Activated CD4-positive, CD25-positive, alpha-beta regulatory T cell treated with anti-CD3 and anti-CD28 coated beads, Interleukin-2, amount 50 U/mL, for 72 hours (primary cell): Measurements from ENCODE around the gene FAM78B.

Source experiments
- DNase-seq: peaks from one replicate; pipeline ENCODE4 v3.0.0; 2021

Gene FAM78B

DNA sequence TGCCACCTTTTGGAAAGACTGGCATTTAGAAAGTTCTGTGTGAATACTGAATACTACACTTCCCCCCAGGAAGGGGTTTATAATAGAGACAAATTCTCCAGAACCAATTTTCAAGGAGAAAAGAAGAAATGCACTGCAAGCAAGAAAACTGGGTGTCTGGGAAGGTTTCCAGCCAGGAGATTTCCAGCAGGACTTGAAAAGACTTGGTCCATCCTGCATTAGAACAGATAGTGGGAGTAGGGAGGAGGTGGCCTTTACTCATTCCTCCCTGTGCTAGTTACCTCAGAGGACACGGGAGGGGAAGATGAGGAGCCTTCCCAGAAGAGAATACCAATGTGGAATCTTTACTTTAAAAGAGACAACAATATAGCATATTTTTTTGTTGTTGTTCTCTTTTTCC lies 52.4 kb downstream of the FAM78B start:
- DNase-seq = no peak

DNA sequence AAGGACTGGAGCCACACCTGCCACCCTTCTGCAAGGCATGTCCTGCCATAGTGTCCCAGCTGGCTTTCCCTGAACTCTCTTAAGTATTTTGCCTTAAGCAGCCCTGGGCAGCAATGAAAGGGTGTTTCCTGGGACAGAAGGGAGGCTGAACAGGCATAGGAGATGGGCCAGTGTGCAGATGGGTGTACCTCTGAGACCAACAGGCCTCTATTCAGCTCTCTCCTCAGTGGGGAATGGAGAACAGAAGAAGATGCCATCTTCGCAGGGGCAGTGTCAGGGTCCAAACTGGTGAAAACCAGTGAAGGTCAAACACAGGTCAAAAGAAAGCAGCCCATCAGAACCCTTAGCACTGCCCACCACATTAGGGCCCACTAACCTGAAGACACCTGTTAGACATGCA lies 53.2 kb downstream of the FAM78B start:
- DNase-seq = no peak

DNA sequence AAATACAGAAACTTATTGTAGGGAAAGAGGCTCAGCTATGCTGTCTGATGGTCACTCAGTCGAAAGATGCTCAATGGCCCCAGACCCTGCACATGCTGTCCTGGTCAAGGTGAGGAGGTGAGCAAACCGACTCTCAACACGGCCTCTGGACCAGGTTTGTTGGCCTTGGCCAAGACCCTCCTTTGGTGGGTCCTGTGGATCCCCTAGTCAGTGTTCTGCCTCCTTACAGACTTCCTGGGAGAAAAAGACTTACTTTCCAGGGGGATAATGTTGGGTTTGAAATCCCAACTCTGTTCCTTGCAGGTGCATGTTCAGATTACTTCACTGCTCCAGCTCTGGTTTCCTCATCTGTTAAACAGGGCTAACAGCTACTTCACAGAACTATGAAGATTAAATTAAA lies 53.8 kb downstream of the FAM78B start:
- DNase-seq = no peak

DNA sequence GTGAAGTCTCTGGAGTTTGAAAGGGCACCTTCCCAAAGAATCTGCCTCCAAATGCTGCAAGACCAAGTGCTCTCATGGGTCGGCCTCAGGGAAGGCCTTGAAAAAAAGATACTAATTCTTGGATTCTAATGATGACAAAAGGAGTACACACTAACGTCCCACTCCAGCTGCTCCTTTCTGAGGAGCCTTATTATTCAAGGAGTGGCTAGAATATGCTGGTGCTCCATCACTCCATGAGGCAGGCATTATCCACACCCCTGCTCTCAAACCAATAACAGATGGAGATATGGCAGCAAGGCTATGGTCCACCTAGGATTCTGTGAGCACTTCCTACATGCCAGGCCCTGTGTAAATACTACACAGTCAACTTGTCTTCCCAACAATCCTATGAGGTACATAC lies 54.4 kb downstream of the FAM78B start:
- no peak for DNase-seq

DNA sequence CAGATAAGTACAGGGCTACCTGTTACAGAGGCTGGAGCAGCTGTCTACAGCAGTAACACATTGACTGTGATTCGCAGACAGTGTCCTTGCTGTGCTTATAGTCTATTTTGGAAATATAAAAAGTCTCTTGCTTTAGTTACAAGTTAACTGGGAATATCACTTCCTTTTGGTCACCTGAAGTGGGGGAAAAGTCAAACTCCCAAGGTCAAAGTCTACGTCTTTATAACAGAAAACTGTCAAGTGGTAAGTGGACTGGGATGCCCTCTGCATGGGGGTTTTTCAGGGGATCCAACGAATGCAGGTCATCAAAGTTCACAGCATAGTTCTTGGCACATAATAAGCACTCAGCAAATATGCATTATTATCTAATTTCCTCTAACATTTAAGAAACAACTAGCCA lies 55.4 kb downstream of the FAM78B start:
- no peak for DNase-seq

DNA sequence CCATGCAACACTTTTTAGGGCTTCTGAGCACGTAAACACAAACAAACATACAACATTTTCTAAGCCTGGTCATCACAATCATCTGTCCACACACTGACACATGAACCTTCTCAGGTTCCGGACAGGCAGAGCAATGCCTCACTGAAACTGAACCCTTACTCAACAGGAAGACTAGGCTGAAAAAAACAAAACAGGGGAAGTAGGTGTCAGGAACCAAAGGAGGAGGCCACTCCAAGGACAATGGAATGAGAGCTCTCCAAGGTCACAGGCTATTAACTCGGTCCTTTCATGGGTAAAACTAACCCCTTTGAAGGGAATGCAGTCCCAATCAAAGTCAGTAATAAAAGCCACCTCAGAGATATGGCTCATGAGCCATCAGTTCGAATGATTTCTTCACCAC lies 76.6 kb downstream of the FAM78B start:
- no peak for DNase-seq

DNA sequence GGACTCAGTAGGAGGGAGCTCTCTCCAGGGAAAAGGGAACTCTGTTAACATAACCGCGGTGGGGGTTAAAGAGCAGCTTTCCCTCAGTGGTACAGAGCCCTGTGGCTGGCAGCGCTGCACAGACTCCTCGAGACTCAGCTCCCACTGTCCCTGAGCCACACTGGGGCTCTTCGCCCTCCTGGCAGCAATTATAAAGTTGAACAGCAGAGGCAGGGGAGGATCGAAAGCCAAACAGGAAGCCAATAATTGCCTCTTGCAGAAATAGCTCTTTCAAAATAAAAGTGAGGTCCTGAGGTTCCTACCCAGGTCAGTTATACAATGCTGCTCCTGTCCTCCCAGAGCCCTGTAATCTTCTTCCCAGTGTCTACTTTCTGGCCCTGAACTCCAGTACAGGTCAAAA lies 77.0 kb downstream of the FAM78B start:
- DNase-seq = no peak

DNA sequence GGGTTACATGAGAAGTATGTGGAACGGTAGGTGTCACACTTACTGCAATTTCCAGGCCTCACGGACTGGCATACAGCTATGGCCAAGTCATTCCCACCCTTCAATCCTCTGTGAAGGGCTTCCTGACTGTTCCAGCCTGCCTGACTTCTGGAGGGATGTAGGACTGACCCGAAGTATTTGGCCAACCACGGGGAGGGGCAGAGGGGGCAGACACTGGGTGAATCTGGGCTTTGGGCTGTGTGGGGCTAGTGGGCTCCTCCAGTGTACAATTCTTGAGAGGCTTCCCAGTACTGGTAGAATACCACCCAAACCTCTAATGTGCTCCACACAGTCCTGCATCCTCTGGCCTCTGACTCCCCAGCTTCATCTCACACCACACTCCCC lies 78.2 kb downstream of the FAM78B start:
- DNase-seq = no peak

DNA sequence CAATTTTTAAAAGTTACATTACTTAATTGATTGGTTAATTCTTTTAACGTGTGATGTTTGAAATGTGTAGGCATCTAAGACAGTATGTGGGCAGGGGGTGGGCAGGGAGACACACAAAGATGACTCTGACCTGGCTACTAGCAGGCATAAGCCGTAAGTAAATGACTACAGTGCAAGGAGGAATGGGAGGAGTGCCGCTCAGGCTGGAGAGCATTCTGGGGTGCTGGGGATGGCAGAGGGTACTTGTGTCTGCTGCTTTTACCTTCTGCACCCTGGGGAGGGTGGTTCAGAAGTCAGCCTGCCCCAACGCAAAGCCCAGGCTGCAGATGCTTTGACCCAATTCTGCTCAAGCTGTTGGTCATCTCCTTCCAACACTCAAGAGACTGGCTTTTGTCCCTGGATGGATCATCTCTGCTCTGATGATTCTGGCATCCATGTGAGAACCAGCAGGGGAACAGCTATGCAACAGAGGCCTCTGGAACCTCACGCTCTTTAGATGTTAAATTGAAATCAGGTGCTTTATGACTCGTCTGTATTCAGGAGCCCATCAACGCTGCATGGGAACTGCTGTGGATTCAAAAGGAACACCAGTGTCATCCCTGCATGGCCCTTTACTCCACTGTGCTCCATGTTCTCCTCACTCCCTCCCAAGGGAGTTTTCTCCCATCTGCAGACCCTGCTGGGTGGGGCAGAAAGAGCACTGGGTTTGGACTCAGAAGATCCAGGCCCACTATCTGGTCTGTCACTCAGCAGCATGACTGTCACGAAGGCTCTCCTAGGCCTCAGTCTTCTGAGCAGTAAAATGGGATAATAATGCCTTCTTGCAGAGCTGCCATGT lies 78.8 kb downstream of the FAM78B start:
- no peak for DNase-seq

DNA sequence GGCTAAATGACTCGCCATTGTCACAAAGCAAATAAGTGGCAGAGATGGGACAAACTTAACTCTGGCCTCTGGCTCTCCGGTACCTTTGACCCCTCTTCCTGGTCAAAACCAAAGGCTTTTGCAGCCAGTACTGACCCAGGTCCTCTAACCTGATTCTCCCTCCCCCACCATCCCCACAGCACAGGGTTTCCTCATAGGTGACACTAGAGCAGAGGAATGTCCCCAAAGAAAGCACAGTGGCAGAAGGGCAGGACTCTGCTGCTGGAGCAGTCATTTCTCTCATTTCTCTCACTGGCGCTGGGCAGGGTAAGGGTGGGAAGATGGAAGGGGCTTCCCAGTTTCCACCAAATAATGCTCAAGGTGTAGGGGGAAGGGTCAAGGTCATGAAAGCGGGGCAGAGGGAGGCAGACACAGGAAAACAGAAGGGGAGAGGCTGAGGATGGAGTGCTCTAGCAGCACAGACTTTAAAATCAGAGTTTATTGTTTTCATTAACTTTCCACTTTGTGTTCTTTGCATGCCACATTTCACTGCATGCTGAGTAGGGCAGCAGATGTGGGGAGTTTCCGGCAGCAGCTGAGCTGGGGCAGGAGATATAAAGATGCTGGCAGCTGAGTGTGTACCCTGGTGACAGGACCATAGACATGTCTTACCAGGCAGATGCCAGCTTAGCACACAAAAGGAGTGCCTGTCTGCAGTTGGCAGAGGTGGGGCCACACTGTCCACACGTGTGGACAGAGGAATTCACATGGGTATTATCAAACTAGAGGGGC lies 80.5 kb downstream of the FAM78B start:
- no peak for DNase-seq

DNA sequence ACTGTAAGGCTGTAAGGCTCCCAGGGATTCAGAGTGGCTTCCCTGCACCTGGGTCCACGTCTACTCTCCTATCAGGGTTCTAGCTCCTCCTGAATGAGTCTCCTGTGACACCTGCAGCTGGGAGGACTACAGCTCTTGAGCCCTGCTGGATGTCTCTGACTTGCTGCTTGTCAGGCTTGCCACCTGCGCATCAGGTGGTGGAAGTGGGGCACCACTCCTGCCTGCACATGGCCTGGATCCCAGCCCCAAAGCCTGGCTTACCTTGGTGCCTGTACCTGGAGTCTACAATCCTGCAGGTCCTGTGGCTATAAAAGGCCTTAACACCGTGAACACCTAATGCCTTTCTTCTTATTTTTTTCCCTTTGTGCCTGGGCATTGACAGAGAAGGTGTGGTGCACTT lies 82.2 kb downstream of the FAM78B start:
- no peak for DNase-seq

DNA sequence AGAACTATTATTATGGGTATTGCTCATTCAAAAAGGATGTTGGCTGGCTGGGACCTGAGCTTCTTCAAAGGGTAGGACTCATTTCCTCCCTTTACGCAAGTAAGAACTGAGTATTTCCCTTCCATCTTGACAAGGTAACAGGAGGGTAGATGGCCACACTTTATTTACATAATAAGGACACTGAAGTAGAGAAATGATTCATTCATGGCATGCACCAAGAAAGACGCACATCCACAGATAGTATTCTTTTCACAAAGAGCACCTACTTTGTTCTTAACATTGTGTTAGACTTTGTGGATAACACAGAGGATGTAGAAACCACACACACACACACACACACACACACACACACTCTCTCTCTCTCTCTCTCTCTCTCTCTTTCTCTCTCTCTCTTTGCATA lies 82.9 kb downstream of the FAM78B start:
- DNase-seq = no peak

DNA sequence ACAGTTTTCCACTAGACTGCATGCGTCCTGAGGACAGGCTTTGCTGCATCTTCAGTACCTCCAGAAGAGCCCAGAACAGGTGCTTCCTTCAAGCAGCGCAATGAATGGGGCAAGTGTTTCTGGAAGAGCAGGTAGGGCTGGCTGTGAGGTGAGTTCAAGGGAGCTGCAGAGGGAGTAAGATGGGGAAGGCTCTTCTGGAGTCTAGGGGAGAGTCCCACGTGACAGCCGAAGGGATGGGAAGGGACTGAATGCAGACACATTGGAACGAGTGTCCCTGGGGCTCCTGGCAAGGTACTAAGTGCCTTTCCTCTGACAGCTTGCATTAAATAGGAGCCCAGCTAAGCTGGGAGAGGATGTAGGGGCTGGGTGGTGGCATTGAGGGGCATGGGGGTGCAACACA lies 84.2 kb downstream of the FAM78B start:
- no peak for DNase-seq

DNA sequence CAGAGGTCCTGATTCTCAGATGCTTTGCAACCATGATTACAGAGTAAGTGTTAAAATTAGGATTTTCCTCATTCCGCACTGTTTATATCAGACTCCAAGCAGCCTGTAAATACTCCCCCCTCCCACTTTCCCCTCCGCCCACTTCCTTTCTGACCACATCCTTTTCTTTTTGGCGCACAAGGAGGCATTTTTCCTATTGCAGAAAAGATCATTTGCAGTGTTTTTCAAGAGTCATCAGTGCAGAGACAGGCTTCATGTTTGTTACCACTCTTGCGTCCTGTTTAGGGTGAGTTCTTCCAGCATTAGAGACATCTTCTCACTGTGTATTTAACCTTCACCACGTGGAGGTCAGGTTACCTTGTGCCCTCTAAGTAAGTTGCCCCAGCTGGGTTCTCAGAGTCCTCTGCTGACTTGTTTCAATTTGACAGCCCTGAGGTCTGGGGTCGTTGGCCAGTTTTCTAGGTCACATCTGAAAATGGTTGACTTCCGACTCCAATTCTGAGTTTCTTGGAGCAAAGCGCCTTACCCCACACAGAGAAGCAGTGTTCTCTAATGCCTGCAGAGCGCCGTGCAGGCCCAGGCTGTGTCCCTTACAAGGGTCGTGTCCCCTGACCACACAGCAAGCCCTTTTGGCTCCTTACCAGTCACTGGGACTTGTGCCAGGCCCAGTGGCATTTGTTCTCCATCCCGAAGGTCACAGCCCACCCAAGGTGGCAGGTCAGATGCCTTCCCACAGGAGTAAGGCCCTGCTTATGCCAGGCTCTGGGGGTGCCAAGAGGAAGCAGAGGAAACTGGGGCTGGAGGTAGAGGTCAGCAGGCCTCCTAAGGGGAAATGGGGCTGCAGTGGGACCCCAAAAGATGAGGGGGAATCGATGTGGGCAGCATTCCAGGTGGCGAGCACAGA lies 85.6 kb downstream of the FAM78B start:
- DNase-seq = no peak

DNA sequence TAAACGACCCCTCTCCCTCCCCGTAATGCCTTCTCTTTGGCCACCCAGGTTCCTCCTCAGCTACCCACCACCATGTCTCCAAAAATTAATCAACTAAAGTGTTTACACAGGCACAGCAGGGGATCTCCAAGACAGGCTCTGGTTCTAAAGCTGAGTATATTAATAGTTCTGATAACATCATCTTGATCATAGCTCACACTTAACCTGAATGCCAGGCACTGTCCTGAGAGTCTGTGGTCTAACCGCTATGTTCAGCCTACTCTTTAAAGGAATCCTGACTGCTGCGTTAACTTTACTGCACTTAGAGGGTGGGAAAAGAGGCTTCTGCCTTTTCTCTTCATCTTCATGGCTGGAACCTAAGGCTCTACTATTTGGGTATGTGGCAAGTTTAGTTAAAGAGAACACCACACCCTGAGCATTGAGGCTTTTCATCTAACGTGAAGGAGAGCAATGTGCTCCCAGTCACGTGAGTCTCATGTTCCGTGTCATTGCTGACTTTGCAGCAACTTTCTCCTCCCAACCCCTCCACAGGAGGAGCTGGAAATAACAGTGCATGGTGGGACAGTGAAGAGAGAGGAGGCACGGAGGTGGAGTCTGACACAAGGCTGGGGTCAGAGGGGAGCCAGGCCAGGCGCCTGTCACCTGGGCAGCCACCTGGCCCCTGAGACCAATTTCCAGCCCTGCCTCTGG lies 86.4 kb downstream of the FAM78B start:
- DNase-seq = no peak

DNA sequence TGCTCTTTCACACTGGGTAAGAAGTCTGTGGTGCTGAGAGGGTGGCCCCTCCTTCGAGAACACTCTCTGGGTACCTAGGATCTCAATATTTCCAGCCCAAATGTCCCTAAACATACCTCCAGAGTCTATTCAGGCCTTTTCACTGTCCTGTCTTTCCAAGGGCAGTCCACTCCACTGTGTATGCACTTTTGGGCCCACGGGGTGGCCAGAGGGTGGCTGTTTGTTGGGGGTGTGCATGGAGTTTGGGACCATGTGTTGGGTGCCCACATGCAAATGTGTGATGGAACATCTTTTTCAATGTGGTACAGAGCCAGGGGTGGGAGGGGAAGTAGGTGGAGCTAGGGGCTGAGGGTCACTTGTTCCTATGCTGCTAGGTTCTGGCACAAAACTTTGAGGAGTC lies 87.5 kb downstream of the FAM78B start:
- no peak for DNase-seq

DNA sequence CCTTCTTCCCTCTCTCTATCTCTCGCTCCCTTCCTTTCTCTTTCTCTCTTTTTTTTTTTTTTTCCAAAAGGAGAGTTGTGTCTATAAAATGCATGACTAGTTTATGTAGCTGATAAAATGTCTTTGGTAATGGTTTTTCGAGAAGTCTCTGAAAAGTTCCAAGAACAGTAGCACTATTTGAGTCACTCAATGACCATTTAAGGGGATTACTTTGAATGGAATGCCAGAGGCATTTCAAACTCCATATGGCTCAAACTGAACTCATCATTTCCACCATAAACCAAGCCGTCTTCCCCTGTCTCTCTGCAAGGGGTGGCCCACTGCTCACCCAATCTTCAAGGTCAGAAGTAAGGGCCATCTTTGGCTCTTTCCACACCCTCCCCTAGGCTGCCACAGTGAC lies 93.3 kb downstream of the FAM78B start:
- DNase-seq = no peak

DNA sequence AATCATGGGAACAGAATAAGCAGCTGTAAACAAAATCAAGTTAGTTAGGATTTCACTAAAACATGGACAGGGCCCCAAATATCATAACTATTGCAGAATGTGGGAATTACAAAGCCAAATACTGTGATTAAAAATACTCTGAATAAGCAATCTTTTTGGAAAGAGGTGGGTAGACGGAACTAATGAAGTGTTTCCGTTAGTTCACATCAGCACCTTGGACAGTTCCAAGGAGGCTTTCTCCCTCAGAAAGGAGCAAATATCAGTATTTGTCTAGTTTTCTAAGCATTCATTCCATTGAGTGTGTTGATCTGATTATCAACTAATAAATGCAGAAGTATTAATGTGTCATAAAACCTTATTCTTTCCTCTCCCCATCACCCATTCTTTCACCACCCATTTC lies 97.4 kb downstream of the FAM78B start:
- DNase-seq = no peak

DNA sequence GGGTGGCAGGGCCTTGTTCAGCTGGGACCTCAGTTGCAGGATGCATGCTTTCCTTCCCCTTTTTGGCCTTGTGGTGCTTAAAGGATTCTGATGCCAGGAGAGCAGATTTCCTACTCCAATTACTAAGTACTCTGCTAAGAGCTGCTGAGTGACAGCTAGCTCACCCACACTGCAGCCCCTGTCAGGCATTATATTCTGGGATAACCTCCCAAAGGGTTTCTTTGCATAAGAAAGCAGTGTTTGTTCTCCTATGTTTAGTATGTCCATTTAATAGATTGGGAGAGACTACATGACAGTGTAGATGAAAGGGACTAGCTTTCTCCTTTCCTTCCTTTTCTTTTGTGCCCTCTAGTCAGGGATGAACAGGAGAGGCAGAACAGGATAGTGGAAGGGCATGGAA lies 100.7 kb downstream of the FAM78B start:
- no peak for DNase-seq

DNA sequence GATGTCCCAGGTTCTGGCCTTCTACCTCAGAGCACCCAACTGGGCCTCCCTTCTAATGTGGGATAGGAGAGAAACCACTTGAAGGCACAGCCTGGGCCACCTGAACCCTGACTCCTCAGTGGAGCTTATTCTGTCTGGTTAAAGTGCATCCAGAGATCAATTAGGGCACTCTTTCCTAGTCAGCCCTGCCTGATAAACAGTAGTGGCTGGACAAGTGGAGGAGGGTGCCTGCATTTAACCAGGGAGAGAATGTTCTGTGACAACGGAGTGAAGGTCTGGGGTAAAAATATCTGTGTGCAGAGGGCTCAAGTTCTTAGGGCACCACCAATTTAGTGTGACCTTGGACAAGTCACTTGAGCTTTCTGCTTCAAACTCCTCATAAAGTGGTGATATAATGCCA lies 101.8 kb downstream of the FAM78B start:
- DNase-seq = no peak

DNA sequence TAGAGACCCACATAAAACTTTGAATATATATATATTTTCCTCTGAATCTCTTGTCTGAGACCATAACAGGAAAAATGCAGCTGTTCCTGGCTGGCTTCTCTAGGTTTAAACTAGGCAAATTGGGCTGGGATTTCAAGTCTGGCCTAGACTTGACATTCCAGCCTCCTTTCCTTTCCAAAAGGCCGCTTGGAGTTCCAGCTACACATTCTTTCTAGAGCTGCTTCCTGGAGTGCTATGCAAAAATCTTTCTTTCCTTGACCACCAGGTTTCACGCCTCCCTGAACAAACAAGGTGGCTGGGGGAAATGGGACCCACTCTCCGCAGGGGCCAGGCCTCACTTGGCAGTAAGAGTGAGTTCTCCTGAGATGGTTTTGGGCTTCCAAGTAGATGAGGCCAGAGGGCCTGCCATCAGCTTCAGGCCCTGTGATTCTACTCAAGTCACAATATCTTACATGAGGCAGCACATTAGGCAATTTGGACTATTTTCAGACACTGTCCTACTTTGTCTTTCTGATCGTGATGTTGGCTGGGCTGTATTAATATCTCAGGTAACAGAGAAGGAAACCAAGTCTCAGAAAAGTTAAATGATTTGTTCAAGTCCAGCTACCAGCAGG lies 102.4 kb downstream of the FAM78B start:
- DNase-seq = no peak

DNA sequence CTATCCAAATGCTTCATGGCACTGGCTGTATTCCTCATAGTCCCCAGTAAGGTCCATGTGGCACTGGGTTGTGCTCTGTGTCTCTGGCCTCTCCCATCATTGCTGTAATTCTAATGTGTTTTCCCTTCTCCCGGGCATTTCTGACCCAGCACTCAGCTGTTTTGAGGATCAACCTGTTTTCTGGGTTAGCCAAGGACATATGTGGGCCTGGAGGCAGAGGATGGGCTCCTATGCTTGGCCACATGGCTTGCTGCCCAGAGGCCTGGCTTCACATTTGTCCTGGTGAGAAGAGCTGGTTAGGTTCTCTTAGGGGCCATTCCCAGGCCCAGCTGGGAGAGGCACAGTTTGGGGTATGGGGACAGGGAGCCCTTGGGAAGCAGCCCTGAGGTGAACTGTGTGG lies 103.1 kb downstream of the FAM78B start:
- DNase-seq = no peak
